Brain microvascular endothelial cell (primary cell): ENCODE measurements around the gene EMC6.

Experiments used
- DNase-seq: peaks from one replicate; pipeline ENCODE4 v3.0.0-alpha.2; 2020
- H3K27ac ChIP-seq: fragments of 250-450 bp; sonication (Bioruptor Pico); 2 replicates; pipeline ENCODE4 v1.5.1; 2020; ENCODE audit warnings: mild to moderate bottlenecking, moderate library complexity
- H3K27me3 ChIP-seq: fragments of 250-450 bp; sonication (Bioruptor Pico); replicated peaks from 2 replicates; pipeline ENCODE4 v1.5.1; 2020; ENCODE audit warnings: mild to moderate bottlenecking
- H3K36me3 ChIP-seq: fragments of 250-450 bp; sonication (Bioruptor Pico); replicated peaks from 2 replicates; pipeline ENCODE4 v1.5.1; 2020; ENCODE audit warnings: mild to moderate bottlenecking
- H3K4me3 ChIP-seq: 2 replicates; pipeline ENCODE4 v1.5.1; 2011; ENCODE audit warnings: low read depth, mild to moderate bottlenecking, control low read depth, low read length, moderate library complexity
- in situ Hi-C: cut with HindIII; loops from 2 replicates; pipeline ENCODE4 v1.10.0; 2017; ENCODE audit warnings: low sequenced_read_pairs, low pct_ligation_motif_present
- TF ChIP-seq, protein P1 (sequence below): IDR thresholded peaks from 2 replicates; pipeline ENCODE4 v1.5.1; 2011; ENCODE audit warnings: low read depth, mild to moderate bottlenecking, moderate library complexity, low read length, control low read depth, inconsistent platforms; ENCODE audit errors: missing control alignments

Gene EMC6

DNA sequence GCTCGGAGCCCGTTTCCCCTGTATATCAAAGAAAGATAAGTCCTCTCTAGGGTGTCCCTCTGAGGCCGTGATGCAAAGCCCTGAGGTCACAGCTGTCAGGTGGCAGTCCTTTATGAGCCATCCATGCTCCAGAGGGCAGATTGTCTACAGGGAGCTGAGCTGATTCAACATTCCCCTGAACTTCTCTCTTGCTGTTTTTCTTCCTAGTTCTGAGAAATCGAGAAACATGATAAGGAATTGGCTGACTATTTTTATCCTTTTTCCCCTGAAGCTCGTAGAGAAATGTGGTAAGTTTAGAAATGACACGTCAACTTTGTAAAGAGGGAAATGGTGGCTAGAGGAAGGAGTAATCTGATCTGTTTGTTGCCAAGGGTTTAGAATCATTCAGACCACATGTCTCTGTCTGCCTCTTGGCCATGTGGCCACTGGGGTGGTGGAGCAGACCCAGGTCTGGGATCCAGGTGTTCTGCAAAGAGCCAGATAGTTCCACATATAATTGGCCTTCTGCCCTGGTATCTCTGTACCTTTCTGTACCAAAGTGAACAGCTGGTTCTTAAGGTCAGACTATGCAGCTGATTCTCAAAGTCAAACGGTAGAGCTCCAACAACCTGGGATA, 28.5 kb upstream of the EMC6 start:
- DNase-seq: peak; percentile 57
- Histone ChIP-seq H3K27ac (peak overlapping the region; percentile 79), H3K4me3 (no peak overlapping the region), H3K36me3 (peaks cover 4% of the 10 kb centered on the region), H3K27me3 (no peaks in the 10 kb centered on the region)
- TF ChIP-seq, protein P1, sequence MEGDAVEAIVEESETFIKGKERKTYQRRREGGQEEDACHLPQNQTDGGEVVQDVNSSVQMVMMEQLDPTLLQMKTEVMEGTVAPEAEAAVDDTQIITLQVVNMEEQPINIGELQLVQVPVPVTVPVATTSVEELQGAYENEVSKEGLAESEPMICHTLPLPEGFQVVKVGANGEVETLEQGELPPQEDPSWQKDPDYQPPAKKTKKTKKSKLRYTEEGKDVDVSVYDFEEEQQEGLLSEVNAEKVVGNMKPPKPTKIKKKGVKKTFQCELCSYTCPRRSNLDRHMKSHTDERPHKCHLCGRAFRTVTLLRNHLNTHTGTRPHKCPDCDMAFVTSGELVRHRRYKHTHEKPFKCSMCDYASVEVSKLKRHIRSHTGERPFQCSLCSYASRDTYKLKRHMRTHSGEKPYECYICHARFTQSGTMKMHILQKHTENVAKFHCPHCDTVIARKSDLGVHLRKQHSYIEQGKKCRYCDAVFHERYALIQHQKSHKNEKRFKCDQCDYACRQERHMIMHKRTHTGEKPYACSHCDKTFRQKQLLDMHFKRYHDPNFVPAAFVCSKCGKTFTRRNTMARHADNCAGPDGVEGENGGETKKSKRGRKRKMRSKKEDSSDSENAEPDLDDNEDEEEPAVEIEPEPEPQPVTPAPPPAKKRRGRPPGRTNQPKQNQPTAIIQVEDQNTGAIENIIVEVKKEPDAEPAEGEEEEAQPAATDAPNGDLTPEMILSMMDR: no peak
- in situ Hi-C loops: no loop called here

DNA sequence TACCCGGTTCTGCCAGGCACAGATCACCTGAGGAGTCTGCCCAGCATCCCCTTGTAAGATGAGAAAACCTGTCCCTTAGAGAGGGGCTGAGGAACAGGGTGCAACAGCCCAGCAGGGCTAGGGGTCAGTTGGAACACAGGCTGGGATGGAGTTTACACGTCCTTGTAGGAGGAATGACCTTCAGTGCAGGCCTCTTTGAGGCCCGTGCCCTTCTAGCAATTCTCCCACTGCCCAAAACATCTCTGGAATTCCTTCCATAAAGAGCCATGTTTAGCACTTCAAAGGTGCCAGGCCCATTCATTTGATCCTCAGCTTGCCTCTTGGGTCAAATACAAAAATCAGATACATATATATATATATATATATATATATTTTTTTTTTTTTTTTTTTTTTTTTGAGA, 27.6 kb upstream of the EMC6 start:
- Histone ChIP-seq H3K27me3 (no peaks in the 10 kb centered on the region), H3K27ac (no peak overlapping the region), H3K36me3 (peaks cover 7% of the 10 kb centered on the region), H3K4me3 (no peak overlapping the region)
- DNase-seq: no peak
- TF ChIP-seq, protein P1: no peak
- in situ Hi-C loops: no loop called here

DNA sequence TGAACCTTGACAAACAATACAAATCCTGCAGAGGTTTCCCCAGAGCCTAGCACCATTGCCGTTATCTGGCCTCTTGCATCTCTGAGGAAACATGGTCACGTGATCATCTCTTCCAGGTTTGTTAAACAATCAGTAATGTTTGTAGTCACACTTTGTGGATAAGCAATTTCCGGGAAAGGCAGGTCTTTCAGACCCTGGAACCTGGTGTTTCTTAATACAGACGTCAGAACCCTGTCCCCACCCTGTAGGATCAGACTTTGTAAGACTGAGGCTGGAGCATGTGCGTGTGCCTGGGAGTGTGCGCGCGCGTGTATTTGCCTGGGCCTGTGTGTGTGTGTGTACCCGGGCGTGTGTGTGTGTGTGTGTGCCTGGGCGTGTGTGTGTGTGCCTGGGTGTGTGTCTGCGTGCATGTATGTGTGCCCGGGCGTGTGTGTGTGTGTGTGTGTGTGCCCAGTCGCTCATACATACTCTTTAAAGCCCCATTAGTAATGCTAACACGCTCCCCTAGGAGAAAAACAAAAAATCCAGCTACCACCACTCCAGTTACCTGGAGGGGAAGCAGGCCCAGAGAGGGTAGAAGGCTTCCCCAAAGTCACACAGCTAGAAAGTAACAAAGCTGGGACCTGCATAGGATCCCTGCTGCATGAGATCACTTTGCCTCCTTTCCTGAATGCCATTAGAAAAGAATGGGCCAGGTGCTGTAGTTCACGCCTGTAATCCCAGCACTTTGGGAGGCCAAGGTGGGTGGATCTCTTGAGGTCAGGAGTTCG, 26.7 kb upstream of the EMC6 start:
- DNase-seq: no peak
- in situ Hi-C loops: no loop called here

DNA sequence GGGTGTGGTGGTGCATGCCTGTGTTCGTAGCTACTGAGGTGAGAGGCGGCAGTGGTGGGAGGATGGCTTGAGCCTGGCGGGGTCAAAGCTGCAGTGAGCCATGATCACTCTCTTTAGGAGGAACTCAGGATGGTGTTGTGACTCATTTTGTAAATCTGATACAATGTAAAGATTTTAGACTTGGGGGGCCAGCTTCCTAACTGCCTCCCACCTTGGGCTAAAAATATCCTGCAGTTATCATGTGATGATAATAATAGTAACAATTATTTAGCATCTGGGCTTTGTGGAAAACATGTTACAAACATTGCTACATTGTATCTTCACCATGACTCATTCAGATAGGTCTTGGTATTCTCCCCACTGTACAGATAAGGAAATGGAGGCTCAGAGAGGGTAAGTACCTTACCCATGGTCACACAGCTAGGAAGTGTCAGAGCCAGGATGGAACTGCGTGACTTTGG, 24.7 kb upstream of the EMC6 start:
- H3K27me3 ChIP-seq: no peaks in the 10 kb centered on the region
- TF ChIP-seq, protein P1: no peak
- in situ Hi-C loops: no loop called here
- DNase-seq: no peak
- no peak overlapping the region for H3K4me3 ChIP-seq
- H3K27ac ChIP-seq: no peak overlapping the region
- H3K36me3 ChIP-seq: peaks cover 25% of the 10 kb centered on the region

More for the DNA sequence above, 26.7 kb upstream of the EMC6 start:
- peaks cover 7% of the 10 kb centered on the region for H3K36me3 ChIP-seq
- no peaks in the 10 kb centered on the region for H3K27me3 ChIP-seq
- H3K4me3 ChIP-seq: no peak overlapping the region
- TF ChIP-seq, protein P1: no peak
- H3K27ac ChIP-seq: no peak overlapping the region

DNA sequence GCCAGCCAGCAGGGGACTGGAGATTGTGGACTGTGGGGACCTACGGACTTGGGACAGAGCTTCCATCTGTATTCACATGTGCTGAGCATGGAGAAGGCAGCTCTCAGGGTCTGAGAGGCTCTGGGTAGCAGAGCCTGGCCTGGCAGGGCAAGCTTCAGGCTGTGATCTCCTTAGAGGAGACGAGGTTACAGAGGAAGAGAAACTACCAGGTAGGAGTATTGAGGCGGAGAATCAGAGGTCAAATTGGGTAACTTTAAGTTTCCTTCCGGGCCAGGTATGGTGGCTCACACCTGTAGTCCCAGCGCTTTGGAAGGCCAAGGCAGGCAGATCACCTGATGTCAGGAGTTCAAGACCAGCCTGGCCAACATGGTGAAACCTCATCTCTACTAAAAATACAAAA, 23.3 kb upstream of the EMC6 start:
- no peak for DNase-seq
- TF ChIP-seq, protein P1: no peak
- Histone ChIP-seq H3K27ac (no peak overlapping the region), H3K27me3 (no peaks in the 10 kb centered on the region), H3K36me3 (peaks cover 25% of the 10 kb centered on the region), H3K4me3 (no peak overlapping the region)
- in situ Hi-C loops: no loop called here
